Stimulated activated CD4-positive, alpha-beta T cell treated with anti-CD3 and anti-CD28 coated beads, Interleukin-1b, Interleukin-23, amount 100 ng/mL, for 48 hours (primary cell): ENCODE results near the gene PABPC1L.
"Not testable (repeated sequence)": the region's sequence is repeated elsewhere in the genome, so short reads cannot be mapped to it uniquely, and the experiment has no call there.

Experiments
- DNase-seq: peaks from one replicate; pipeline ENCODE4 v3.0.0-alpha.2; 2020

The PABPC1L gene

DNA sequence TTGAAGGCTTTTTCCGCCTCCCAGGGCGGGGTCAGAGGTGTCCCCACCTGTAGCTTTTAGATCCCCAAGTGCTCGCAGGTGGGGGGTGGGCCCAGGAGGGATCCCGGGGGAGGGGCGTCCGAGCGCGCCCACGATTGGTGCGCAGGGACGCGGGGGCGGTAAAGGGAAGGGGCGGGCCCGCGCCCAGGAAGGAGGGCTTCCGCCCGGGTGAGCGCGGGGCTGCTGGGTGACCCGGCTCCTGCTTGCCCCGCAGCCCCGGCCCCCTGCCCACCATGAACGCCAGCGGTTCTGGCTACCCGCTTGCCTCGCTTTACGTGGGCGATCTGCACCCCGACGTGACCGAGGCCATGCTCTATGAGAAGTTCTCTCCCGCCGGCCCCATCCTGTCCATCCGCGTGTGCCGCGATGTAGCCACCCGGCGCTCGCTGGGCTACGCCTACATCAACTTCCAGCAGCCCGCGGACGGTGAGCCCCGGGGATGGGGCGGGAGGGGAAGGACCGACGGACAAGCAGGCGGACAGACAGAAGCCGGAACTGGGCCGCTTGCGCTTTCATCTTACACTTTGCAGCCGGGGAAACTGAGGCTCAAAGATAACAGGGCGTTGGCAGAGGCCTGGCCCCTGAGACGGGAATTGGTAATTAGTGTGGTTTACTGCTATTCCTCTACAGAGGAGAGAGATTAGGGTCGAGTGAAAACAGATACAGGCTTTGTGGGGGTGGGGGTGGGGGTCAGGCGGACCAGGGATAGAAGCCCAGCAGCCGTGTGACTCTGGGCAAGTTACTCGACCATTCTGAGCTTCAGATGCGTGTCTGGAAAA, at the start of gene PABPC1L:
Gene PABPC1L, plus strand, starts transcription at position 189 of the 818 bp plus-strand sequence. Its CDS starts 84 bp downstream, at position 273.
- peak; percentile 70 for DNase-seq

DNA sequence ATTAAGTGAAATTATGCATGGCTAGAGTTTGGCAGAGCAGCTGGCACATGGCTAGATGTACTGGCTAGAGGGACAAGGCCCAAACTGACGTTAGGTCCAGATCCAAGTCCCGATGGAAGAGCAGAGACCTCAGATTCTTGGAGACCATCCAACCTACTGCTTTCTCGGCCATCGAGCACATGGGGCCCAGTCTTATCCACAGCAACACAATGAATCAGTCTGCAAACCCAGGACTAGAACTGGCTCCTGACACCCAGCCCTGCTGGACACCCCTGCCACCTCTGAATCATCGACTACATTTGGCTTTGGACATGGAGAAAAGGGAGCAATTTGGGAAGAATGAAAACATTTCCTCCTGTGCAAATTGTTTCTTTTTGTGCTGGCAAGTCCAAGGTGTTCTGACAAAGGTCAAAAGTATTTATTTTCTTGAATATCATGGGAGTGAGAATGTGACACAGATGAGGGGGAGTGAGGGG, 48.3 kb upstream of the PABPC1L start:
- no peak for DNase-seq

DNA sequence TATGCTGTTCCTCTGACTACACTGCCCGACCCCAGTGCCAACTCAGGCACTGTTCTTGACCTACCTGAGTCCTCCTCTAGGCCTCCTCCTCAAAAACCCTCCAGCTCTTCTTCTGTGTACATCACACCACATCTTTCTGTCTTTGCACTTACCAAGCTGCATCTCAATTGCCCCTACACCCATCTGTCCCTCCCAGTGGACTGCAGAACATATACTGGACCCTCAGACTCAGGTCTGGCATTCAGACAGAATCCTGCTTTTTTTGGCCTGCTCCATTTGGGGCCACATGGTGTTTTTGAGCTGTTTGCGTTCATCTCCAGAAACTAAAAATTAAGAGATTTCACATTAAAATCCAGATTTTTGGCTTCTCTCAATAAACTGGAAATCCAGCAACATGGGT, 47.6 kb upstream of the PABPC1L start:
- DNase-seq = no peak

DNA sequence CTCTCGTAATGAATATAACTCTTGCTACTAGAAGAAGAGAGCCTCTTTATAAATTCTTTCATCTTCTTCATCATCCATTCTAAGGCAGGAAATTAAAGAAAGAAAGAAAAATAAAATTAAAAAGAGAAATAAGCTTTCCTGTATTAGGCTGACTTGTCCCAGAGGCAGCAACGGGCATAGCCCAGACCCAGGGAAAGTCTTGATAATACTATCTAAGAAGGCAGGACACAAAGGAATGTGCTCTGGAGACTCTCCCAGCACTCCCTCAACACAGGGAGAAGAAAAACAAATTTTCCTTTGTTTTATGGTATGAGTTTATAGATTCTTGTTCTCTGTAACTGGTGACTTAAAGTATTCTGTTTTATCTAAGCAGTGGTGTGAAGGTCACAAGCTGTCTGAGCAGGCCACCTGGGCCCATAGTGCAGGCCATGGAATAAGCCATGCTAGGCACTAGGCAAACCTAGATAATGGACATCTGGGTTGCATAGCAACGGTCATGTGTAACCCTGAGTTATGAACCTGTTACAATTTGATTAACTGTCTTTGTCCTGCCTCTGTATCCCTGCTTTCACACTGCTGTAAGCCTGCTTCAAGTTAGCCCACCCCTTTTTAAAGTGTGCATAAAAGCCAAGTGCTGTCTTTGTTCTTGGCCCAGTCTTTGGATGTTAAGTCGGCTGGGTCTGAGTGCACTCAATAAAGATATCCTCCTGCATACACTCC, 46.3 kb upstream of the PABPC1L start:
- not testable (repeated sequence) for DNase-seq

DNA sequence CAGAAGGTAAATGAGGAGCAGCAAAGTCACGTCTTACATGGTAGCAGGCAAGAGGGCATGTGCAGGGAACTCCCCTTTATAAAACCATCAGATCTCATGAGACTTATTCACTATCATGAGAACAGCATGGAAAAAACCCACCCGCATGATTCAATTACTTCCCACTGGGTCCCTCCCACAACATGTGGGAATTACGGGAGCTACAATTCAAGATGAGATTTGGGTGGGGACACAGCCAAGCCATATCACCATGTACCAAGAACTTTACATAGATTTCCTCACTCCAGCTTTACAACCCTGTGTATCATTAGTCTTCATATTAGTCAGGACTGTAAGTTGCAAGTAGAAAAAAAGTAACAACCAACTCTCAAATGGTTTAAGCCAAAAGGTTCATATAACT, 45.4 kb upstream of the PABPC1L start:
- DNase-seq = not testable (repeated sequence)

DNA sequence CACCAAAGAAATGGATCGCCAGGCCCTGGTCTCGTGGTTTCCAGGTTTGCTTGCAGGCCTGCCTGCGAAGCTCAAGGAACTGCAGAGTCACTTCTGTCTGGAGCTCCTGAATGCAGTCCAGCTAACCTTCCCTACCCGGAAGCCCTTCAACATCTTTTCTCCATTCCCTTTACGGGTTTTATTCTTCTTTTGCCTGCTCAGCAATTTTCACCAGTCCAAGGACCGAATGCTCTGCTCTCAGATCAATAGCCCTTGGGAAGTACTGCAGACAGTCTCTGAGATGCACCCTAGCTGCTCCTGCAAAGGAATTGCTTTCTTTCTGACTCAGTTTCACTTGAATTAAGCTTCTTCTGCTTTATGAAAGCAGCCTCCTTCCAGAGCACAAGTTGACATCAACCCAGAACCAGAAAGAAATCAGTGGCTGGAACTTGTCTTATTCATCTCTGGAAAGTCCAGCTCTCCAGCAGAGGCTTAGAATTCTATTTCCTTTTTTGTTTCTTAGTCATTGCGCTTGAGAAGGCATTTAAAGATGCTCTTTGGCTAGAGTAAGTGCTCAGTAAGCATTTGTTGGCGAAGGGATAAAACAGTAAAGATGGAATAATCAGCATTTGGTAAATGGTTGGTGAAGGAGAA, 43.0 kb upstream of the PABPC1L start:
- DNase-seq = no peak

DNA sequence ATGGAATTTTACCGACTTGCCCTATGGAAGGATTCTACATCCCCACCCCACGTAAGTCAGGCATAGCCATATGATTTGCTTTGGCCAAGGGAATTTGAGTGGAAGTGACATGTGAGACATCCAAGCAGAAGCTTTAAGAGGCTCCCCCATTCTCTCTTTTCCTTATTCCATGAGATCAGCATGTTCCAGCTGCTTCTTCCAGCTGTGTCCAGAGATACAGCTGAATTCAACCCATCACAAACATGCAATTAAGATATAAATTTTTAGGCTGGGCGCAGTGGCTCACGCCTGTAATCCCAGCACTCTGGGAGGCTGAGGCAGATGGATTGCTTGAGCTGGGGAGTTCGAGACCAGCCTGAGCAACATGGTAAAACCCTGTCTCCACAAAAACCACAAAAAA, 40.4 kb upstream of the PABPC1L start:
- no peak for DNase-seq

DNA sequence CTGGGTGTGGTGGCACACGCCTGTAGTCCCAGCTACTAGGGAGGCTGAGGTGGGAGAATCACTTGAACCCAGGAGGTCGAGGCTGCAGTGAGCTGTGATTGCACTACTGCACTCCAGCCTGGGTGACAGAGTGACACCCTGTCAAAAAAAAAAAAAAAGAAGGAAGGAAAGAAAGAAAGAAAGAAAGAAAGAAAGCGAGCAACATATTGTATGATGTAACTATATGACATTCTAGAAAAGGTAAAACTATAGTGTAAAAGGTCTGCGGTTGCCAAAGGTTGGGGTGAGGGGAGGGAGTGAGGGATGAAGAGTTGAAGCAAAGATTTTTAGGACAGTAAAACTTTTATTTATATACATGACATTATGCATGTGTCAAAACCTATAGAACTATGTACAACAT, 27.5 kb upstream of the PABPC1L start:
- not testable (repeated sequence) for DNase-seq

DNA sequence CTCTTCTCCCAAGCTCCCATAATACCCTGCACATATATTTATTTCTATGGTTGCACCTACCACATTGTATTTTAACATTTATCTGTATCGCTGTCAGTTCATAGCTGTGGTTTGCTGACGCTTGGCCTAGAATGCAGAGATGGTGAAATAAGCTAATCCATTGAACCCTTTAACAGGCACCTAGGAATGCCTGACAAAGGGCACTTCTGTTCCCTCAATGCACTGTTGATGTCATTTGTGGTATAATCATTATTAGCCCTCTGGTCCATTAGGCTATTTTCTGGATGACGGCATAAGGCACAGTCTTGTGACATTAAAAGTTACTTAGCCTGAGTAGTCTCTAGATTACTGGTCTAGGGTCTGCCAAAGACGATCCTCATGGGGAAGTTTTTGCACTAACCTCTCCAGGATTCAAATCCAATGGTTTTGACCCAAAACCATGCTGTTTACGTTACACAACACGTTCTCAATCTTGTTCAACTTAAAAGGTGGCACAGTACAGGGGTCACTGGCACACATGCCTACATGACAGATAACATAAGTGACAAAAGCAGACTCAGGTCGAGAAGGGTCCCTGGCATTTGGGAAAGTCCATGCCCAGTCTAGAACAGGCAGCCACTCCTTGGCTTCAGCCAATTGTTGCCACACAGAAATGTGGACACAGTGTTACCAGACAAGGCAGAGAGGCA, 26.5 kb upstream of the PABPC1L start:
- no peak for DNase-seq

DNA sequence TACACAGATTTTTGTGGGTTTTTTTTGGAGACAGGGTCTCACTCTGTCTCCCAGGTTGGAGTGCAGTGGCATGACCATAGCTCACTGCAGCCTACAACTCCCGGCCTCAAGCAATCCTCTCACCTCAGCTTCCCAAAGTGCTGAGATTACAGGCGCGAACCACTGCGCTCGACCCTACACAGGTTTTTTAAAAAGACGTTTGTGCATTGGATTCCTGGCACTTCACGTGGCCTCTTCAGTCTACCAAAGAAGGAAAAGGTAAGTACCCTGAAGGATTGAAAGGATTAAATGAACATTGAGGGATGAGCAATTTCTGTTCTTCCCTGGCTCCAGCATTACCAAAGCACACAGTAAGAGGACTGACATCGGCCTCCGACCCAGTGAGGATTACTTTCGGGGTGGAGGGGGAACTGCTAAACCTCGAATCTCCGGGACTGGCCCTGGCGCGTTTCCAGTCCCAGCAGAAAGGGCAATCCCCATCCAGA, 24.9 kb upstream of the PABPC1L start:
- DNase-seq = no peak

DNA sequence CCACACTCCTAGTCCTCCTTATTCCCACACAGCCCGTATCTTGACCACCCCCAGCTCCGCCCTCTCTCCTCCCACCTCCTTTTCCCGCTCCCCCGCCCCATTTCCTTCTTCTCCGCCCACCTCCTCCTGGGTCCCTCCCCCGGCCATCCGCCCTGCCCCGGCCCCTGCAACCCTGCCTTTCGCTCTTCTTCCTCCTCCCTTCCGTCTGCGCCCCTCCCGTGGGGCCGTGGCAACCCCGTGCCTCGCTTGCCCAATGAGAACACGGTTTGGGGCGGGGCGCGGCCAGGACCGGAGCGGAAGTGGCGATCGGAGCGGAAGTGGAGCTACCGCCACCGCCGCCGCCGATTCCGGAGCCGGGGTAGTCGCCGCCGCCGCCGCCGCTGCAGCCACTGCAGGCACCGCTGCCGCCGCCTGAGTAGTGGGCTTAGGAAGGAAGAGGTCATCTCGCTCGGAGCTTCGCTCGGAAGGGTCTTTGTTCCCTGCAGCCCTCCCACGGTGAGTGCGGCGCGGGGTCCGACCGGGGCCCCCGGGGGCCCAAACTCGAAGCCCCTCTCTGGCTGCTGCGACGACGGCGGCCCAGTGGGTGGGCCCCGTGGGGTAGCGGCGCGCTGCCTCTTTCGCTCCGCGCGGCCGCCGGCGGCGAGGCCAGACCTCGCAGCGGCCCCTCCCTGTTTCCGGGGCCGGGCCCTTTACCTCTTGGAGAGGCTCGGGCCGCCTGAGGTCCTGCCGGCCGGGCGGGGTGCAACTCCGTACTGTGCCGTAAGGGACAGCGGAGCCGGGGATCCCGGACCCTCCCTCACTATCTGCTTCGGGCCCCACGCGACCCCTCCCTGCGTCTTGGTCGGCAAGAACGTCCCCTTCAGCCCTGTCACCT, 24.2 kb upstream of the PABPC1L start, which contains the start of gene YWHAB:
Gene YWHAB, plus strand, starts transcription at position 314 of the 874 bp plus-strand sequence. CDS start 15,829 bp downstream, outside the sequence.
- DNase-seq = peak; percentile 99

DNA sequence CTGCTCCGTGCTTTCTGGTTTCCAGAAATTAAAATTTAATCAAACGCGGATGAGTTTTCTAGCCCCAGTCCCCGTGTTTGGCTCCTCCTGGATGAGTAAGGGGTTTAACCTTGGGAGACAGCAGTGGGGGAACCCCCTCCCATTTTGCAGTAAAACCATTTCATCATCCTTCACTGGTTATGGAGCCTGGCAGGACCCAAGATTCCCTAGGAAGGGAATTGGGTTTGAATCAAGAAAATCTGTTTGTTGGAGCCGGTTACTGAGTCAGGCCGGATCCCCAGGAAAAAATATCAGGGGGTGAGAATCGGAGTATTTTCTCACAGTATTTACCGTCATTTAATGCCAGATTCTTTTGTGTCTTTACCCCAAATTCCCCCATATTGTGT, 23.6 kb upstream of the PABPC1L start:
- DNase-seq = no peak

DNA sequence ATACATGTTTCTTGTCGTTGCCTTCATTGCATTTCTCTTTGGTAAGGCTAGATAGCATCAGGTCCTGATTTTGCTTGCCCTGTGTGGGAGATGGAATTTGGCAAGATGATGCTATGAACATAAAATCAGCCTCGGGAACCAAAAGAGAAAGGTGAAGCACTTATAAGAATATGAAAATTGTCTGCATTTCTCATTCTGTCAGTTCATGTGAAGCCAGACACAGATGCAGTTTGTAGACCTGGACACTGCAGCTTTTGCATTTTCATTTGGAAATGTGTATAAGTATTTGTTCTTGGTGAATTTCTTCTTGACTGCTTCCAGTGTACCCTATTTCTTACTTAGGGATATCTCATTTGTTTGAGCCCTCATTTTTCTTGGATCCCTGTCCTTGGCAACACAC, 23.0 kb upstream of the PABPC1L start:
- DNase-seq = no peak

DNA sequence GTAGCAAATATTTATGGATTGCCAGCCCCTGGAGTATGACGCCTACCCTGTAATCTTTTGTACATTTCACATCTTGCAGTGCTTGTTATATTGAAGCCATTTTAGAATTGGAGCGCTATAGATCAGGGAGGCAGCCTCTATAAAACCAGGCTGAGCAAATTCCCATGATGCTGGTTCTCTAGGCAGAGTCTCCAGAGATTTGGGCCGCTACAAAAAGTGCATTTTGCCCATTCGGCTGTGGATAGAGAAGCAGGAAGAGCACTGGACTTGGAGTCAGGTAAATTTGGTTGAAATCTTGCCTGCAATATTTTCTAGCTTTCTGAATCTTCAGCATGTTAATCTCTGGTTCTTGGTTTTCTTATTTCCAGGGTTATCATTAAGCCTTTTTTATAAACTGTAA, 22.4 kb upstream of the PABPC1L start:
- DNase-seq = no peak

DNA sequence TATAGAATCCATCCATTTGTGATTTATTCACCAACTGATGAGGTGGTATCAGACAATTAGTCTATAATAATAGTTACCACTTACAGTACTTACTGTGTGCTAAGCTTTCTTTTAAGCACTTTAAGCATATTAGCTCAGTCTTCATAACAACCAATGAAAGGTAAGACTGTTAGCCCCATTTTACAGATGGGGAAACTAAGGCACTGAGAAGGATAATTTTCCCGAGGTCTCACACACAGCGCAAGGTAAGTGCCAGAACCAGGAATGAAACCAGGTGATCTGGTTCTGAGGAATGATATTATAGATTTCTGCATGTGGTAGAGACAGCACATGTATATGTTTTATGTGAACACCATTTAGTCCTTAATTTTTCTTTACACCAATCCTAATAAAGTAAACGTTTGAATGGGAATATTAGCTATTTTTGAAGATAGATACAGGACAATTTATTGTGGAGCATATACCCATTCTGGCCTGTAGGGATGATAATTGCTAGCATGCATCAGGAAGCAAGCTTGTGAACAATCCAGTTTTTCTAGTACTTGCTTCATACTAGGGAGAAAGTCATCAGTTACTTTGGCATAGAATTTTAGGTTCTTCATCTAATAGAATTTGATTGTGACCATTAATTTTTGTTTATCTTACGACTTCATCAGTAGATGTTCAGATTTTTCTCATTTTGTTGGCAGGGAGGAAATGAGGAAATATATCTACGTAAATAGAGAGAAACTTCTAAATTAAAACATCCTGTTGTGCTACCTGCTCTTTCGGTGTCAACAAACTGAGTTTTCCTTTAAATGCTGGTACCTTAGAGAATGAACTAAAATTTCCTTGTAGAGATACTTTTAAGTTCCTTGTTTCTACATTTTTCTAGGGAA, 21.4 kb upstream of the PABPC1L start:
- no peak for DNase-seq

DNA sequence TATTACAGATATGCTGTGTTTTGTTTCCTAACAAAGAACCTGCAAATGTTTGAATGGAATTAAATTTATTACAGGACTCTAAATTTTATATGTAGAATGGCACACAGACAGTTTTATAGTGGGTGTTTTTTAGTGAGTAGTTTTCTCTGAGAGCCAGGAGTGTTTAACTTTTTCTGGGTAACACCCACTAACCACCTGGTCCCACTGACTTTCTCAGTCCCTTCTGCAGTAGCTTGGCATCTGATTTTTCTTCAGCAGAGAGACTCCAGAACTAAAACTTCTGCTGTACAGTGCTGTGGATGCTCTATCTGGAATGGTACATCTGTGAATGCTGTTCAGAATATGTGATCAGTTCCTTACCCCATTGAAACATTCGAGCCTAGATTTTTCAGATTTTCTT, 18.0 kb upstream of the PABPC1L start:
- DNase-seq = no peak

DNA sequence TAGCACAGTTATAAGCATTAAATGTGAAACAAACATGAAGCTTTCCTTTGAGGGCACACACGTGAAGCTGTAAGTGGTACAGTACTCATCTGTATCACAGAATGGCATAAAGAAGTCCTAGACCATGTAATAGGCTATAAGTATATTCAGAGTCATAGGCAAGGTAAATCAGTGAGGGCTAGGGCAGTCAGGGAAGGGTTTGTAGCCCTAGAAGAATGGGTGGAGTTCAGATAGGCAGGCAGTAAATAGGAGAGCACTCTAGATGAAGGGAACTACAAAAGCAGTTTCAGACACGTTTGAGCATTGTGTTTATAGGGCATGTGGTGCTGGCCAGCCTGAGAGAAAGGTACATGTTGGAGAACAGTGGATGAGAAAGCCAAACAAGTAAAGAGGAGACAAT, 14.9 kb upstream of the PABPC1L start:
- DNase-seq = no peak

DNA sequence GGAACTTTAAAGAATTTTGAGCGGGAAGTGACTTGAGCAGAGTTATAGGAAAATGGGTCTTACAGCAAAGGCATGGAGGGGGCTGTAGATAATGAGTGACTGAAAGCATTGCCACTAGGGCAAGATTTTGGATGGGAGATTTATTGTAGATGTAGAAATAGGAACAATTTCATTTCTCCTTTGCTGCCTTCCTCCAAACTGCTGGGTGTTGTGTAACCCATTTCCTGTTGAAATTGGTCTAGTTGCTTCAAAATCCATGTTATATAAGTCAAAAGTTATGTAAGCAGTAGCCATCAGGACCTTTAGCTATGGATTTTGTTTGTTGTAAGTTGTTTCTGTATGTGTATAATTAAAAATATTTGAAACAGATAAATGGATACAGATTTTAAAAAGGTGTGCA, 13.3 kb upstream of the PABPC1L start:
- DNase-seq = no peak

DNA sequence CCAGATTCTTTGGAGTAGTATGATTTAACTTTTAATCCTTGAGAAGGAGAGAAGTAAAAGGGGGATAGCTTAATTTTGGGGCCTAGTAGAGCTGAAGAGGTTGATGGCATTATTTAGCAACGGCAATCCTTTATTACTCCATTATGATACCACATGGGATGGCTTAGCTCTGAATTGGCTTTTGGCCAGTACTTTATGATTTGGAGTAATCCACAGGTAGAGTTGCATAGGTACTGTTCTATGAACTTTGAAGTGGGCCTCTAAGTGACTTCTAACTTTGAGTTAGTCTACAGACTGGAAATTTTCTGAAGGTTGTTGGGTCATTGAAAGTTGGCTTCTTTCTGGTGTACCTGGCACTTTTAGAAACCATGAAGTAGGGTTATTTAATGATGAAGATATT, 12.7 kb upstream of the PABPC1L start:
- no peak for DNase-seq

DNA sequence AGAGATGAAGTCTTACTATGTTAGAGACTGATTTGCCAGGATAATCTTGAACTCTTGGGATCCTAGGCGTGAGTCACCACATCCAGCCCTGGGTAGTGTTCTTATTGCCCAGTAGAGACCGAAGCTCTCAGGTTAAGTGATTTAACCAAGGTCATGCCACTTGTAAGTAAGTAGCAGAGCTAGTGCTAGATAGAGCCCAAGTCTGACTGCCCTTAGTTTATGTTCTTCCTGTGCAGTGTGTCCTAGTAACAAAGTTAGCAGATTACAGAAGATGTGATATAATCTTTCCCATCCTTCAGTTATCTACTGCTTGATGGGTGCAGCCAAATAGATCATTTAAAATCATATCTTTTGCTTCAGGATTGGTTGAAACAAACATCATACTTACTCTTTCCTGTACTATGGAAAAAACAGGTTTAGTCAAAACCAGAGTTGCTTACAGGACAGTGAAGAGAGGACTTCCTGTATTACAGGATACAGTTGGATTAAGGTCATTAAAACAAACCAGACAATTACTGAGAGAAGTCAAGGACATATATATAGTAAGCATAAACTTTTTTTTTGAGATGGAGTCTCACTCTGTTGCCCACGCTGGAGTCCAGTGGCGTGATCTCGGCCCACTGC, 9.5 kb upstream of the PABPC1L start:
- no peak for DNase-seq
